Smooth muscle cell of the umbilical artery (primary cell): ENCODE data around the gene TMEM196. TPM values are rescaled to one million over a fixed set of nuclear protein-coding genes. Genes with fewer than 3 reads are reported as not detected.

Experiments used
- total RNA-seq: library from RNA; depleted of rRNA; stranded (reverse); fragments of >200 nt; gene quantifications from 2 replicates; pipeline ENCODE4 v1.2.3, GENCODE V29; 2014

Gene TMEM196
- total RNA-seq: not detected in 2 replicates

DNA sequence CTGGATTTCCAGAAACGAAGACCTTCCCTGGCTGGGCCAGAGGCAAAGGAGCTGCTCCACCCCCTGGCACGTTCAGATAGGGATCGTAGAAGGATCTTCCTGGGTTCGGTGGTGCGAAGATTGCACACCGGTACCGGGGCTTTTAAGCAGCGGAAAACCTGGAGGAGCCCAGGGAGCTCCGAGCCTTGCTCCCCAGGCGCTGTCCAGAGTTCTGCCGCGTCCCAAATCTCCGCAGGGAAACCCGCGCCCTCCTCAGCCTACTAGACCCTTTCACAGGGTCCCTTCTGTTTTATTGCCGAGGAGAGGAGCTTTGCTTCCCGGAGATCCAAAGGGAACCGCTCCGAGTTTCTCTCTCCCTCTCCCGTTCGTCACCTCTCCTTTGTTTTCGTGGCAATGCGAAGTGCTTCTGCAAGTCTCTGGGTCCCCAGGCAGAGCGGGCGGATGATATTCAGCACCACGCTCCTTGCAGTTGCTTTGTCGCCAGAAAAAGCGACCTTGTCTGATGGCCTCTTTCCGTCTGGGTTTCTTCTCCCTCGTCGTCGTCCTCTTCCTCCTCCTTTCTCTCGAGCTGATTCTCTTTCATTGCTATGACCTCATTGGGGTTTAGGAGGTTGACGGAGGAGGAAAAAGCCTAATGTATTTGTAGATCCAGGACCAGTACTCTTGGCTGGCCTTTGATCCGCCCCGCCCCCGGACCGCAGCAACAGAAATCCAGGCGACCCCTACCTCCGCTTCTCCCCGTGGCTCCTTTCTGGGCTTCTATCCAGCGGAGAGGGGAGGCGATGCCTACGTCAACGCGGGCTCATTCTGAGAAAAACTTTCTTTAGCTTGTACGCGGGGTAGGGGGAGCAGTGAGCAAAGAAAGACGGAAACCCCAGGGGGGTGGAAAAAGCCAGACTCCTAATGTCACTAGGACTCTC is at the start of gene TMEM196:
TMEM196 (minus strand) TSS at position 777 of the 920 bp plus-strand sequence. CDS start 921 bp downstream, outside the sequence.

DNA sequence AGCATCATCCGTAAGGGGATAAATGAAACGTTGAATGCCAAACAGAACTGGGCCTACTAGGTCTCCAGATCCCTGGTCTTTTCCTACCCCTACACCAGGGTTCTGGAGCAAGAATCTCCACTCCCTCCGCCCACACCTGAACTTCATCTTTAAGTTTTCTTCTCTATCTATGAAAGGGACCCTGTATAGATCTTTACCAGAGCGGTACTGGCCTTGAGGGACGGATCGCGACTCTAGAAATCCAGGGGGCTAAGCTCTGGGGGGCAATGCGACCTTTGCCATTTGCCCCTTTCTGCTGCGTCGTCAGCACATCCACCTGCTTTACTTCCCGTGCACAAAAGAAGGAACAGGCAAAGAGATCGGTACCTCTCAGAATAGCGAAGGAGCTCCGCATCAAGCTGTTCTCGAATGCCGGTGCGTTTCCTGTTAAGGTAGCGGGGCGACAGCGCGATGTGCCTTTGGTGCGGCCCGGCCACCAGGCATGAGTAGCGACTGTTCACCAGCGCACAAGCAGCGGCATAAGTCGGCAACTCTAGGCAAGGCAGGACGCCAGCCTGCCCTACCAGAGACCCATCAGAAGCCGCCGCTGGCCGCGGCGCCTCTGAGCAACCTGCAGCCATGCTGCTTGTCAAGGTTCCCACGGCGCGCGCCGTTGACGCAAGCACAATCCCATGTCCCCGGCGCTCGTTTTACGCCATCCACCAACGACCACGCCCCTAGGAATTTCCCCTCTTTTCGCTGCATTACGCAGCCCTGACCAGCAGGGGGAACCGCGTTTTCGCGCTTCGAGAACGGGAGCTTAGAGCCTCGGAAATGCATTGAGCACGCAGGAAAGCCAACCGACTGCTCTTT is 64.8 kb downstream of the TMEM196 start, which contains the start of gene POLR1F:
POLR1F (minus strand) TSS at position 641 of the 852 bp plus-strand sequence; CDS start at position 620, 21 bp downstream.

Other genes with a start within 250 kb of the TMEM196 start
- gene POLR1F, start 64.6 kb downstream of the TMEM196 start, total RNA-seq: 13.7 and 19.1 TPM in 2 replicates